H9 (cell line): Measurements from ENCODE around the gene CES5A. TPM values are rescaled to one million over a fixed set of nuclear protein-coding genes. Genes with fewer than 3 reads are reported as not detected.

ENCODE experiments used
- DNase-seq: peaks from one replicate; pipeline ENCODE4 v3.0.0-alpha.2; 2017
- H2AFZ ChIP-seq: one replicate; pipeline ENCODE4 v1.6.1; 2013; ENCODE audit warnings: mild to moderate bottlenecking, low read length, control low read depth, moderate library complexity
- H2AK5ac ChIP-seq: 2 replicates; pipeline ENCODE4 v1.6.1; 2013; ENCODE audit warnings: low read length, control low read depth, mixed read lengths; ENCODE audit not compliant: insufficient read length
- H2BK120ac ChIP-seq: one replicate; pipeline ENCODE4 v1.6.1; 2013; ENCODE audit warnings: low read depth, mild to moderate bottlenecking, low read length, control low read depth, inconsistent platforms; ENCODE audit not compliant: poor library complexity, severe bottlenecking
- H2BK12ac ChIP-seq: 2 replicates; pipeline ENCODE4 v1.6.1; 2013; ENCODE audit warnings: low read length, control low read depth, mixed read lengths, low read depth; ENCODE audit not compliant: insufficient read length
- H2BK15ac ChIP-seq: 2 replicates; pipeline ENCODE4 v1.6.1; 2013; ENCODE audit warnings: low read depth, low read length, control low read depth
- H2BK20ac ChIP-seq: one replicate; pipeline ENCODE4 v1.6.1; 2013; ENCODE audit warnings: low read depth, mild to moderate bottlenecking, low read length, control low read depth, inconsistent platforms; ENCODE audit not compliant: poor library complexity, severe bottlenecking
- H2BK5ac ChIP-seq: 2 replicates; pipeline ENCODE4 v1.6.1; 2013; ENCODE audit warnings: low read length, control low read depth, mixed read lengths; ENCODE audit not compliant: insufficient read length
- H3K14ac ChIP-seq: 2 replicates; pipeline ENCODE4 v1.6.1; 2013; ENCODE audit warnings: low read length, control low read depth; ENCODE audit not compliant: insufficient read depth
- H3K18ac ChIP-seq: 2 replicates; pipeline ENCODE4 v1.6.1; 2013; ENCODE audit warnings: low read depth, mild to moderate bottlenecking, mixed read lengths, low read length, control low read depth; ENCODE audit not compliant: insufficient read length
- H3K23ac ChIP-seq: 2 replicates; pipeline ENCODE4 v1.6.1; 2013; ENCODE audit warnings: low read length, control low read depth, mixed read lengths, low read depth; ENCODE audit not compliant: insufficient read length
- H3K23me2 ChIP-seq: 2 replicates; pipeline ENCODE4 v1.6.1; 2013; ENCODE audit warnings: low read depth, mild to moderate bottlenecking, mixed read lengths, low read length, control low read depth; ENCODE audit not compliant: insufficient read length, poor library complexity, severe bottlenecking
- H3K27ac ChIP-seq: 2 replicates; pipeline ENCODE4 v1.5.1; 2013; ENCODE audit warnings: low read length, control low read depth, mixed read lengths, low read depth; ENCODE audit not compliant: insufficient read length
- H3K27me3 ChIP-seq: 2 replicates; pipeline ENCODE4 v1.6.1; 2013; ENCODE audit warnings: low read length, control low read depth, inconsistent platforms; ENCODE audit not compliant: insufficient read depth
- H3K4ac ChIP-seq: 2 replicates; pipeline ENCODE4 v1.6.1; 2013; ENCODE audit warnings: low read depth, mild to moderate bottlenecking, control low read depth, inconsistent platforms, low read length, moderate library complexity
- H3K4me1 ChIP-seq: 2 replicates; pipeline ENCODE4 v1.6.1; 2013; ENCODE audit warnings: low read length, control low read depth, inconsistent platforms; ENCODE audit not compliant: insufficient read depth
- H3K4me2 ChIP-seq: 2 replicates; pipeline ENCODE4 v1.6.1; 2013; ENCODE audit warnings: low read length, control low read depth, mixed read lengths; ENCODE audit not compliant: insufficient read length, insufficient read depth
- H3K56ac ChIP-seq: 2 replicates; pipeline ENCODE4 v1.6.1; 2013; ENCODE audit warnings: low read depth, mild to moderate bottlenecking, mixed read lengths, low read length, control low read depth; ENCODE audit not compliant: insufficient read length
- H3K79me1 ChIP-seq: 2 replicates; pipeline ENCODE4 v1.6.1; 2013; ENCODE audit warnings: low read depth, mild to moderate bottlenecking, moderate library complexity, low read length, control low read depth, inconsistent platforms; ENCODE audit not compliant: insufficient read depth, poor library complexity, severe bottlenecking
- H3K79me2 ChIP-seq: 2 replicates; pipeline ENCODE4 v1.6.1; 2013; ENCODE audit warnings: low read length, control low read depth, inconsistent platforms; ENCODE audit not compliant: insufficient read depth
- H3K9ac ChIP-seq: 2 replicates; pipeline ENCODE4 v1.6.1; 2013; ENCODE audit warnings: low read length, control low read depth, mixed read lengths; ENCODE audit not compliant: insufficient read length; ENCODE audit errors: extremely low read depth
- H3K9me3 ChIP-seq: one replicate; pipeline ENCODE4 v1.6.1; 2013; ENCODE audit warnings: low read depth, low read length, inconsistent platforms; ENCODE audit not compliant: control insufficient read depth
- H3T11ph ChIP-seq: one replicate; pipeline ENCODE4 v1.6.1; 2013; ENCODE audit warnings: mild to moderate bottlenecking, low read length, control low read depth, inconsistent platforms
- H4K20me1 ChIP-seq: one replicate; pipeline ENCODE4 v1.6.1; 2013; ENCODE audit not compliant: control insufficient read depth, insufficient read length, insufficient read depth
- H4K5ac ChIP-seq: 2 replicates; pipeline ENCODE4 v1.6.1; 2013; ENCODE audit warnings: low read depth, mild to moderate bottlenecking, mixed read lengths, low read length, control low read depth; ENCODE audit not compliant: insufficient read length
- H4K8ac ChIP-seq: replicated peaks from 2 replicates; pipeline ENCODE4 v1.6.1; 2013; ENCODE audit warnings: low read length, control low read depth, mixed read lengths, low read depth; ENCODE audit not compliant: insufficient read length
- H4K91ac ChIP-seq: 2 replicates; pipeline ENCODE4 v1.6.1; 2013; ENCODE audit warnings: low read depth, mild to moderate bottlenecking, moderate library complexity, mixed read lengths, low read length, control low read depth; ENCODE audit not compliant: insufficient read length
- H3K27ac Mint-ChIP-seq, 3 experiments: 2 replicates in 2 of 3; 3 replicates in 1 of 3; pipeline ENCODE4 v1.8.0; 2020 to 2021; ENCODE audit warnings: mixed read lengths in 3 of 3, mild to moderate bottlenecking in 1 of 3, moderate library complexity in 1 of 3
- H3K27me3 Mint-ChIP-seq: 2 replicates; pipeline ENCODE4 v1.8.0; 2021; ENCODE audit warnings: low read depth, mild to moderate bottlenecking, moderate library complexity, mixed read lengths
- H3K36me3 Mint-ChIP-seq, 3 experiments: 2 replicates in 2 of 3; 3 replicates in 1 of 3; pipeline ENCODE4 v1.8.0; 2020 to 2021; ENCODE audit warnings: low read depth in 3 of 3, mixed read lengths in 3 of 3; ENCODE audit not compliant: insufficient read depth in 1 of 3
- H3K4me1 Mint-ChIP-seq, 2 experiments: 2 replicates each; pipeline ENCODE4 v1.8.0; 2020; ENCODE audit warnings: mixed read lengths in 2 of 2
- H3K4me3 Mint-ChIP-seq, 2 experiments: 2 replicates in 1 of 2; 3 replicates in 1 of 2; pipeline ENCODE4 v1.8.0; 2020 to 2021; ENCODE audit warnings: mild to moderate bottlenecking in 2 of 2, mixed read lengths in 2 of 2, moderate library complexity in 1 of 2
- H3K9me3 Mint-ChIP-seq, 2 experiments: 2 replicates in 1 of 2; 3 replicates in 1 of 2; pipeline ENCODE4 v1.8.0; 2020; ENCODE audit warnings: mild to moderate bottlenecking in 2 of 2, mixed read lengths in 2 of 2, moderate library complexity in 1 of 2
- WGBS: extraction: QIAGEN DNeasy Blood & Tissue Kit; methylation state at CpG from one replicate; pipeline ENCODE4 v1.1.7; 2013; ENCODE audit warnings: missing lambda C conversion rate, low lambda C conversion rate, mixed read lengths; ENCODE audit not compliant: insufficient read length; ENCODE audit errors: extremely low coverage; 5-methylcytosine and 5-hydroxymethylcytosine counted together
- total RNA-seq: library from RNA; stranded (reverse); gene quantifications from 2 replicates; pipeline ENCODE4 v1.2.1, GENCODE V29; 2021
- TF ChIP-seq, protein P1 (sequence below): fragments of 200-600 bp; sonication (generic); conservative IDR thresholded peaks from 3 replicates; pipeline ENCODE4 v1.8.0; 2021; ENCODE audit warnings: antibody characterized with exemption, mild to moderate bottlenecking

Gene CES5A
- total RNA-seq, 1 experiment from 2014 or later: not detected

DNA sequence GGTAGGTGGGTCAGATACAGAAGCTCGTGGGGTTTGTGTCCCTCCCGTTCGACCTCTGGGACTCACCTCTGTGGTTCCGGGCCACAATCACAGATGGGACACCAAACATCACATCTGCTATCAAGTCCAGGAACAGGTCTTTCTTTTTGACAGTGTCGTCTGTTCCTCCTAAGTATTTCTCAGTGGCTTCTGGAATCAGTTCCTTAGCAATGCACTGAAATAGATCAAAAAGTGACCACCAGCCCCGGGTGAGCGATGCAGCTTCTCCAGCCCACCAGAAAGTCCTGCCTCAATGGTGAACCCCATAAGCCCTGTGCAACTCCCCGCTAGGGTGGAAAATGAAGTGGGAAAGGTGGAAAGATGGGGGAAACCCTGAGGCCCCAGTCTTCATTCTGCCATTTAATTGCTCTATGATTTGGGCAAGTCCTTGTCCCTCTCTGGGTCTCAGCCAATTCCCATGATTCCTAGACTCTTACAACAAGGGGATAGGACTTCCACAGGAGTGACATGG is 64.7 kb downstream of the CES5A start:
- Histone ChIP-seq H3K14ac (no peak overlapping the region), H2AK5ac (no peak overlapping the region), H3K9ac (no peak overlapping the region), H2BK15ac (no peak overlapping the region), H3K9me3 (no peaks in the 10 kb centered on the region), H3K4me1 (0 out of 2 replicates have a peak, but pooled peaks cover 2% of the 10 kb centered on the region), H2BK120ac (no peak overlapping the region), H2BK20ac (no peak overlapping the region), H4K8ac (no peak overlapping the region), H2BK5ac (no peak overlapping the region), H3K18ac (no peak overlapping the region), H3T11ph (no peak overlapping the region), H4K5ac (no peak overlapping the region), H2BK12ac (no peak overlapping the region), H3K27ac (no peak overlapping the region), H4K91ac (no peak overlapping the region), H3K23me2 (no peaks in the 10 kb centered on the region), H3K23ac (no peak overlapping the region), H3K4me2 (no peak overlapping the region), H3K56ac (no peak overlapping the region), H2AFZ (no peak overlapping the region), H3K79me1 (no peaks in the 10 kb centered on the region), H3K79me2 (no peaks in the 10 kb centered on the region), H3K27me3 (no peaks in the 10 kb centered on the region), H4K20me1 (no peaks in the 10 kb centered on the region), H3K4ac (no peak overlapping the region)
- peaks cover 39% of the 10 kb centered on the region for H3K27me3 Mint-ChIP-seq
- TF ChIP-seq, protein P1, sequence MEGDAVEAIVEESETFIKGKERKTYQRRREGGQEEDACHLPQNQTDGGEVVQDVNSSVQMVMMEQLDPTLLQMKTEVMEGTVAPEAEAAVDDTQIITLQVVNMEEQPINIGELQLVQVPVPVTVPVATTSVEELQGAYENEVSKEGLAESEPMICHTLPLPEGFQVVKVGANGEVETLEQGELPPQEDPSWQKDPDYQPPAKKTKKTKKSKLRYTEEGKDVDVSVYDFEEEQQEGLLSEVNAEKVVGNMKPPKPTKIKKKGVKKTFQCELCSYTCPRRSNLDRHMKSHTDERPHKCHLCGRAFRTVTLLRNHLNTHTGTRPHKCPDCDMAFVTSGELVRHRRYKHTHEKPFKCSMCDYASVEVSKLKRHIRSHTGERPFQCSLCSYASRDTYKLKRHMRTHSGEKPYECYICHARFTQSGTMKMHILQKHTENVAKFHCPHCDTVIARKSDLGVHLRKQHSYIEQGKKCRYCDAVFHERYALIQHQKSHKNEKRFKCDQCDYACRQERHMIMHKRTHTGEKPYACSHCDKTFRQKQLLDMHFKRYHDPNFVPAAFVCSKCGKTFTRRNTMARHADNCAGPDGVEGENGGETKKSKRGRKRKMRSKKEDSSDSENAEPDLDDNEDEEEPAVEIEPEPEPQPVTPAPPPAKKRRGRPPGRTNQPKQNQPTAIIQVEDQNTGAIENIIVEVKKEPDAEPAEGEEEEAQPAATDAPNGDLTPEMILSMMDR: no peak
- WGBS: no CpG with 5 or more reads among the region's 8 CpGs
- no peaks in the 10 kb centered on the region for H3K36me3 Mint-ChIP-seq
- H3K4me3 Mint-ChIP-seq: no peak overlapping the region
- no peak for DNase-seq
- H3K4me1 Mint-ChIP-seq: peaks cover 14 to 17% of the 10 kb centered on the region in 2 experiments
- no peak overlapping the region for H3K27ac Mint-ChIP-seq
- no peaks in the 10 kb centered on the region for H3K9me3 Mint-ChIP-seq
